ENCODE measurements around the gene CAMK2N2. TPM values are rescaled to one million over a fixed set of nuclear protein-coding genes. Genes with fewer than 3 reads are reported as not detected.

The CAMK2N2 gene
- total RNA-seq, 2 donors from 2014 or later = not detected

DNA sequence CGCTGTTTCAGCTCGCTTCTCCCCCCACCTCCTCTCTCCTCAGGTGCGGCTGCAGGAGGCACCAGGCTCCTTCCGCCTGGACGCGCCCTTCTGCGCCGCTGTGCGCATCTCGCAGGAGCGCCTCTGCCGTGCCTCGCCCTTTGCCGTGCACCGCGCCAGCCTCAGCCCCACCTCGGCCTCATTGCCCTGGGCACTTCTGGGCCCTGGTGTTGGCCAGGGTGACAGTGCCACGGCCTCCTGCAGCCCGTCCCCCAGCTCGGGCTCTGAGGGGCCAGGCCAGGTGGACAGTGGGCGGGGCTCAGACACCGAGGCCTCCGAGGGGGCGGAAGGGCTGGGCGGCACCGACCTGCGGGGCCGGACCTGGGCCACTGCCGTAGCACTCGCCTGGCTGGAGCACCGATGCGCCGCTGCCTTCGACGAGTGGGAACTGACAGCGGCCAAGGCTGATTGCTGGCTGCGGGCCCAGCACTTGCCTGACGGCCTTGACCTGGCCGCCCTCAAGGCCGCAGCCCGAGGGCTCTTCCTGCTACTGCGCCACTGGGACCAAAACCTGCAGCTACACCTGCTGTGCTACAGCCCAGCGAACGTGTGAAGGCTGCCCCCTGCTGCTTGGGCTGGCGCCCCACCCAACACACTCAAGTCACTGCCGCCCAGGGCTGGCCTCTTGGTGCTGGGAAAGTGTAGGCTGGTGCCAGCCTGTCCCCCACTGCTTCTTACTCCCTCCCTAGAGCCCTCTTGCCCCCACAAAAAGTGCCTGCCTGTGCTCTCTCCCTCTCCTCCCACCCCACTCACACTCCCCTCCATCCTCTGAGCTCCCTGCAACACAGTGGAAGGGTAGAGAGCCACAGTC, 19.7 kb downstream of the CAMK2N2 start:
- TF ChIP-seq, protein P1, sequence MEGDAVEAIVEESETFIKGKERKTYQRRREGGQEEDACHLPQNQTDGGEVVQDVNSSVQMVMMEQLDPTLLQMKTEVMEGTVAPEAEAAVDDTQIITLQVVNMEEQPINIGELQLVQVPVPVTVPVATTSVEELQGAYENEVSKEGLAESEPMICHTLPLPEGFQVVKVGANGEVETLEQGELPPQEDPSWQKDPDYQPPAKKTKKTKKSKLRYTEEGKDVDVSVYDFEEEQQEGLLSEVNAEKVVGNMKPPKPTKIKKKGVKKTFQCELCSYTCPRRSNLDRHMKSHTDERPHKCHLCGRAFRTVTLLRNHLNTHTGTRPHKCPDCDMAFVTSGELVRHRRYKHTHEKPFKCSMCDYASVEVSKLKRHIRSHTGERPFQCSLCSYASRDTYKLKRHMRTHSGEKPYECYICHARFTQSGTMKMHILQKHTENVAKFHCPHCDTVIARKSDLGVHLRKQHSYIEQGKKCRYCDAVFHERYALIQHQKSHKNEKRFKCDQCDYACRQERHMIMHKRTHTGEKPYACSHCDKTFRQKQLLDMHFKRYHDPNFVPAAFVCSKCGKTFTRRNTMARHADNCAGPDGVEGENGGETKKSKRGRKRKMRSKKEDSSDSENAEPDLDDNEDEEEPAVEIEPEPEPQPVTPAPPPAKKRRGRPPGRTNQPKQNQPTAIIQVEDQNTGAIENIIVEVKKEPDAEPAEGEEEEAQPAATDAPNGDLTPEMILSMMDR (IDR thresholded peaks at IDR 0.05) = peak in 1 of 2 donors; percentile 61
- no peak overlapping the region for H3K4me3 ChIP-seq
- H3K27me3 ChIP-seq = no peaks in the 10 kb centered on the region
- no peak overlapping the region for H3K27ac ChIP-seq
- peaks cover 34% of the 10 kb centered on the region for H3K36me3 ChIP-seq
- no peak for DNase-seq (ENCODE audit: low spot score)
- H3K9me3 ChIP-seq = no peaks in the 10 kb centered on the region
- H3K4me1 ChIP-seq = peaks cover 0 to 11% of the 10 kb centered on the region in 2 donors

DNA sequence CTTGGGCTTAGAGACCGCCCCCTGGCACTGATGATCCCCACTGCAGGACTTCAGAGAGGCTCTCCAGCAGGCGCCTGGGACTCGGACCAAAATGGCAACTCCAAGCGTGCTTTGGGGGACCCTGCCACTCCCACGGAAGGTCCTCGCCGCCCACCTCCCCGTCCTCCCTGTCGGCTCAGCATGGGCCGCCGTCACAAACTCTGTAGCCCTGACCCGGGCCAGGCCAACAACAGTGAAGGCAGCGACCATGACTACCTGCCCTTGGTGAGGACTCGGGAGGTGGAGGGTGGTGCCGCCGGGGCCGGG, 20.3 kb downstream of the CAMK2N2 start:
- TF ChIP-seq, protein P1 (IDR thresholded peaks at IDR 0.05) = no peak
- no peak for DNase-seq (ENCODE audit: low spot score)
- peaks cover 34% of the 10 kb centered on the region for H3K36me3 ChIP-seq
- H3K4me1 ChIP-seq = peaks cover 0 to 11% of the 10 kb centered on the region in 2 donors
- H3K4me3 ChIP-seq = no peak overlapping the region
- no peaks in the 10 kb centered on the region for H3K9me3 ChIP-seq
- no peaks in the 10 kb centered on the region for H3K27me3 ChIP-seq
- no peak overlapping the region for H3K27ac ChIP-seq

DNA sequence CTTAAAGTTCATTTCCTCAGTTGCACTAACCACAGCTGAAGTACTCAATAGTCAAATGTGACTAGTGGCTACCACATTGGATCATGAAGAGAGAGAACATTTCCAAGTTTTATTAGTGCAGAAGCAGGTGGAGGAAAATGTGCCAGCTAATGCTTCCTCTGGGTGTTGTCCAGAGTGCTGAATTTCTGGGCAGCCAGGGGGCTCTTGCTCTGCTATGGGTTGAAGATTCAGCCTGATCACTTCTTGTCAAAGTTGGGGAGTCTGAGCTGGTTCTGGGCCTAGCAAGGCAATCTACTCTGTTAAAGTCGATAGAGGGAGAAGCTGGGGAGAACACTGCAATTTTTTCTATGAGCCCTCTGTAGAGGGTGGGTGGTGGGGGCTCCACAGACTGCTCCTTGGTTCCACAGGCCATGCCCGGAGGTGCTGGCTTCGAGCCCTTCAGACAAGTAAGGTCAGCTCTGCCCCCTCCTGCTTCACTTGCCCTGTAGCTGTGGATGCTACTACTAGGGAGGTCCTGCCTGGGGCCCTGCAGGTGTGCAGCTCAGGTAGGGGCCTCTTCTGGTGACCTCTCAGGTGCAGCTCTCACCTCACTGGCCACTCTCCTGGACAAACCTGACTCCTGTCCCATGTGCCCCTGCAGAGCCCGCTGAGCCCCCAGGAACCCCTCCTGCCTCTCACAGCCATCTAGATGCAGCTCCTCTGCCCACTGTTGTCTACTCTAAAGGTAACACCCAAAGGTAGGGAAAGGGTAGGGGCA, 20.8 kb downstream of the CAMK2N2 start:
- Histone ChIP-seq H3K4me1 (peaks cover 0 to 11% of the 10 kb centered on the region in 2 donors), H3K36me3 (peaks cover 33% of the 10 kb centered on the region), H3K9me3 (no peaks in the 10 kb centered on the region), H3K27me3 (no peaks in the 10 kb centered on the region), H3K4me3 (no peak overlapping the region), H3K27ac (no peak overlapping the region)
- TF ChIP-seq, protein P1 (IDR thresholded peaks at IDR 0.05) = no peak
- no peak for DNase-seq (ENCODE audit: low spot score)

DNA sequence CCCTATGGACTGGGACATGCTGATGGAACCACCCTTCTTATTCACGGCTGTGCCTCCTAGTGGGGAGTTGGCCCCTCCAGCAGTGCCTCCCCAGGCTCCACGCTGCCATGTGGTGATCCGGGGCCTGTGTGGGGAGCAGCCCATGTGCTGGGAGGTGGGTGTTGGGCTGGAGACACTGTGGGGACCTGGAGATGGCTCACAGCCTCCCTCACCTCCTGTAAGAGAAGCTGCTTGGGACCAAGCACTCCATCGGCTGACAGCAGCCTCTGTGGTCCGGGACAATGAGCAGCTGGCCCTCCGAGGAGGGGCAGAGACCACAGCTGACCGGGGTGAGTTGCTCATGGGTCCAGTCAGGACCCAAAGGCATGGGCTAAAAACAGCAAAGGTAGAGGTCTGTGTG, 21.6 kb downstream of the CAMK2N2 start:
- Histone ChIP-seq H3K36me3 (peaks cover 24% of the 10 kb centered on the region), H3K4me3 (no peak overlapping the region), H3K9me3 (no peaks in the 10 kb centered on the region), H3K4me1 (peaks cover 0 to 11% of the 10 kb centered on the region in 2 donors), H3K27ac (no peak overlapping the region), H3K27me3 (no peaks in the 10 kb centered on the region)
- no peak for DNase-seq (ENCODE audit: low spot score)
- TF ChIP-seq, protein P1 (IDR thresholded peaks at IDR 0.05) = no peak

DNA sequence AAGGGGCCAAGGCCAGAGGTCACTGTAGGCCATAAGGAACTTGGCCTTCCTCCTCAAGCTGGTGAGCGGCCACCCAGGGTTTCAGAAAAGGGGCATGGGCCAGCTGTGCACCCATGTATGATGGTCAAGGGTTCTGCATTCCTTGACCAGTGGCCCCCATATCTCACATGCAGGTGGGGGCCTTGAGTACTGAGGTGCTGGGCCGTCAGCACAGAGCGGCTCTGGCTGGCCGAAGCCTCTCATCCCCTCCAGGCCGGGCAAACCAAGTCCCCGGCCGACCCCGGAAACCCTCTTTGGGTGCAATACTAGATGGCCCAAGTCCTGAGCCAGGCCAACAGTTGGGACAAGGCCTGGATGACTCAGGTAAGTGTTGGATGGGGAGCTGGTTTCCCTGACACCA, 22.1 kb downstream of the CAMK2N2 start:
- Histone ChIP-seq H3K9me3 (no peaks in the 10 kb centered on the region), H3K27ac (no peak overlapping the region), H3K4me3 (no peak overlapping the region), H3K36me3 (peaks cover 20% of the 10 kb centered on the region), H3K4me1 (peaks cover 0 to 11% of the 10 kb centered on the region in 2 donors), H3K27me3 (no peaks in the 10 kb centered on the region)
- TF ChIP-seq, protein P1 (IDR thresholded peaks at IDR 0.05) = no peak
- no peak for DNase-seq (ENCODE audit: low spot score)

Measured in right atrium auricular region (tissue), 2 donors.